Hindlimb muscle (tissue), 1 donor: ENCODE measurements around the gene HINFP. TPM values are rescaled to one million over a fixed set of nuclear protein-coding genes. Genes with fewer than 3 reads are reported as not detected.
A peak's percentile ranks its signal among the peaks of the same experiment; 100 is the strongest.
"Not testable (repeated sequence)": the region's sequence is repeated elsewhere in the genome, so short reads cannot be mapped to it uniquely, and the experiment has no call there.

Experiments used
- DNase-seq: peaks from one replicate; pipeline ENCODE4 v3.0.0-alpha.2; 2013
- polyA plus RNA-seq: library from polyadenylated mRNA; unstranded; fragments of 120-200 nt; gene quantifications from one replicate; pipeline ENCODE4 v1.2.1, GENCODE V29; 2013; ENCODE audit not compliant: insufficient read length

Gene HINFP
- polyA plus RNA-seq, 1 donor, result 21.8 TPM

DNA sequence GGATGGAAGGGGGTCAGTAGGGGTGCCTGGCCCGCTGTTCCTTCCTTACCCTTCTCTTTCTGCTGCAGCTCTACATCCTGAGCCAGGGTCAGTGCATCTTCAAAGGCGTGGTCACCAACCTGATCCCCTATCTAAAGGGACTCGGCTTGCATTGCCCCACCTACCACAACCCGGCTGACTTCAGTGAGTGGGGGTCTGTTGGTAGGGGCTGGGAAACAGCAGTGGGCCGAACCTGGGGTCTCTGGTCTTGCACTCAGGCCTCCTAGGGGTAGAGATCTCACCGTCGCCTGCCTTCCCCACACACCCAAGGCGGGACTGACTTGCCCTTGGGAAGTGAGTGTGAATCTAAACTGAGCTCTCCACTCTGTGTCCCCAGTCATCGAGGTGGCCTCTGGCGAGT, 35.1 kb downstream of the HINFP start:
- no peak for DNase-seq

DNA sequence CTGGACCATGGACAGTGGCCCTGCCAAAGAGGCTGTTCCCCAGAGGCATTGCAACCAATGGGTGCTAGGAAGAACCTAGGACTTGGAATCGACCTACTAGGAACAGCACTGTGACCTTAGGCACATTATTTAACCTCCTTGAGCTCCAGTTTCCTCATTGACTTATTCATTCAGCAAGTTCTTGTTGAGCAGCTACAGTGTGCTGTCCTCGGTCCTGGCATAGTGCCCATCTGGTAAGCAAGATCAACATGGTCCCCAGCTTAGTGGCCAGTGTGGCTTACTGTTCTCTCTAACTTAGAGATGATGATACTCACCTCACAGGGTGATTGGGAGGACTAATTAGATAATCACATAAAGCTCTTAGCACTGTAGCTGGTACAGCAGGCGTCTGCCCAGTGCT, 35.7 kb downstream of the HINFP start:
- DNase-seq, result no peak

DNA sequence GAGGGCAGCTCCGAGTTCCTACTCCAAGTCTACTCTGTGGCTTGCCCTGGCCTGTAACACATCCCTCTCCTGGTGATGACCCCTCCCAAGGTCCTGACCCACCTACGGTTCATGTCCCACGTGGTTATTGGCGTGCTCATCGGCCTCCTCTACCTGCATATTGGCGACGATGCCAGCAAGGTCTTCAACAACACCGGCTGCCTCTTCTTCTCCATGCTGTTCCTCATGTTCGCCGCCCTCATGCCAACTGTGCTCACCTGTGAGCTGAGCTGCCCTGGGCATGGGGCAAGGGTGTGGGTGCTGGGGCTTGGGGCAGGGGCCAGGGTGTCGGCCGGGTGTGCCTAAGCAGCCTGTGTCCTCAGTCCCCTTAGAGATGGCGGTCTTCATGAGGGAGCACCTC, 37.1 kb downstream of the HINFP start:
- DNase-seq, result no peak

DNA sequence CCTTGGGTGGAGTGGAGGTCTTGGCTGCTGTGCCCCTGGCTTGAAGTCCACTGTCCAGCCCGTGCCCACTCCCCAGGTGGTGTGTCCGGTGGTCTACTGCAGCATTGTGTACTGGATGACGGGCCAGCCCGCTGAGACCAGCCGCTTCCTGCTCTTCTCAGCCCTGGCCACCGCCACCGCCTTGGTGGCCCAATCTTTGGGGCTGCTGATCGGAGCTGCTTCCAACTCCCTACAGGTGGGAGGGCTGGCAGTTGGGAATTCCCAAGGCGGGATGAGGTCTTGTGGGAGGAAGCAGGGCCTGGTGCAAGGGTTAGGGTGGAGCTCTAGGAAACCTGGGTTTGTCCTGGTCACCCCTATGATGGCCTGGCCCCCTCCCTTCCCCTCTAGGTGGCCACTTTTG, 38.8 kb downstream of the HINFP start:
- no peak for DNase-seq

DNA sequence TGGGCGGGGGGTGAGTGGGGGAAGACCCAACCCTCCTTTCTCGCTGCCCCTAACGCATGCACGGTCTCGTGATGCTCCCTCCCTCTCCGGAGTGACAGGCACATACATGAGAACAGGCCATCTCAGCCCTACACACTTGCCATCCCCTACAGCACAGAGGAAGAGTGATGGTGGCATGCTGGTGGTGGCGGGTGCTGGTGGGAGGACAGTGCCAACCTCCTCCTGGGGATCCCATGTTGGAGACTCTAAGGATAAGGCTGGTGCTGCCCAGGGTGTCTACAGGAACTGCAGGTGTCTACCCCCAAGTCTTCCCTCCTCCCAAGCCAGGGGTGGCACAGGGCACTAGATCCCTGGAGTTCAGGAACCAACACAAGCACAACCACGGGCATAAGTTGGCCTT, 40.5 kb downstream of the HINFP start:
- DNase-seq, result no peak

DNA sequence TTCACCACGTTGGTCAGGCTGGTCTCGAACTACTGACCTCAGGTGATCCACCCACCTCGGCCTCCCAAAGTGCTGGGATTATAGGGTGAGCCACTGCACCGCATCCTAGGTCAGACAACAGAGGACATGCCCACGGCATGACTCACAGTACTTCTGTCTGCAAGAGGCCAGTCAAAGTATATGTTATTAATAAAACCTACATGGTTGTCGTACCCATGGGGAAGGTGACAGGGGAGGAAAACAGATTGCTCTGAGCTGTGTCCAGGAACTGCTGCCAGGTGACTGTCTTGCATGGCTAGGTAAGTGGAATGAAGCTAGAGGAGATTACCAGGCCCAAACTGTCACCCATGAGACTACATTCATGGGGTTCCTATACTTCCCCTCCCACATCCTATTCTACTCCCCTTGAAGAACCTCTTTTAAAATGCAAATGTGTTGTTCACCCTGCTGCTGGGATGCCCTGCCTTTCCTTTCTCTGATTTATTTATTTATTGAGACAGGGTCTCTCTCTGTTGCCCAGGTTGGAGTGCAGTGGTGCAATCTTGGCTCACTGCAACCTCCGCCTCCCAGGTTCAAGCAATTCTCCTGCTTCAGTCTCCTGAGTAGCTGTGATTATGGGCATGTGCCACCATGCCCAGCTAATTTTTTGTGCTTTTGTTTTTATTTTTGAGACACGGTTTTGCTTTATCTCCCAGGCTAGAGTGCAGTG, 45.1 kb downstream of the HINFP start:
- DNase-seq, result no peak

DNA sequence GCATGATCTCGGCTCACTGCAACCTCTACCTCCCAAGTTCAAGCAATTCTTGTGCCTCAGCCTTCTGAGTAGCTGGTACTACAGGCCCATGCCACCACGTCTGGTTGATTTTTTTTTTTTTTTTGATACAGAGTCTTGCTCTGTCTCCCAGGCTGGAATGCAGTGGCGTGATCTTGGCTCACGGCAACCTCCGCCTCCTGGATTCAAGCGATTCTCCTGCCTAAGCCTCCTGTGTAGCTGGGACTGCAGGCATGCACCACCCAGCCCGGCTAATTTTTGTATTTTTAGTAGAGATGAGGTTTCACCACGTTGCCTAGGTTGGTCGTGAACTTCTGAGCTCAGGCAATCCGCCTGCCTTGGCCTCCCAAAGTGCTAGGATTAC, 45.7 kb downstream of the HINFP start:
- not testable (repeated sequence) for DNase-seq

DNA sequence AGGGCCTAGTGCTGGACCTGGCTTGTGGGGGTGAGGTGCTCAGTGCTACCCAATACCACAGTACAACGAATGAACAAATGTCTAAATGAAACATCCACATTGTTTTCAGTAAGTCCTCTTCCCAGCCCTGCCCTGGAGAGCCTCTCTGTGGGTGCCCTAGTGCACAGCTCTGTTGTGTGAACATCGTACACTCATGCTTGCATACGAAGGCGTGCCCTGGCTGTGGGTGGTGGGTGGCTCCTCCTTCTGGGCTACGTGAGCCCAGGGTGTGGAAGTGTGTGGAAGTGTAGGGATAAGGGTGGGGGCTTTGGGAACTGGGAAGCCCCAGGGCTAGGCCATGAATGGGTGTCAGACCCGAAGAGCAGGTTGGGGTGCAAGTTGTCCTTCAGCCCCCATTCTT, 46.6 kb downstream of the HINFP start:
- no peak for DNase-seq

DNA sequence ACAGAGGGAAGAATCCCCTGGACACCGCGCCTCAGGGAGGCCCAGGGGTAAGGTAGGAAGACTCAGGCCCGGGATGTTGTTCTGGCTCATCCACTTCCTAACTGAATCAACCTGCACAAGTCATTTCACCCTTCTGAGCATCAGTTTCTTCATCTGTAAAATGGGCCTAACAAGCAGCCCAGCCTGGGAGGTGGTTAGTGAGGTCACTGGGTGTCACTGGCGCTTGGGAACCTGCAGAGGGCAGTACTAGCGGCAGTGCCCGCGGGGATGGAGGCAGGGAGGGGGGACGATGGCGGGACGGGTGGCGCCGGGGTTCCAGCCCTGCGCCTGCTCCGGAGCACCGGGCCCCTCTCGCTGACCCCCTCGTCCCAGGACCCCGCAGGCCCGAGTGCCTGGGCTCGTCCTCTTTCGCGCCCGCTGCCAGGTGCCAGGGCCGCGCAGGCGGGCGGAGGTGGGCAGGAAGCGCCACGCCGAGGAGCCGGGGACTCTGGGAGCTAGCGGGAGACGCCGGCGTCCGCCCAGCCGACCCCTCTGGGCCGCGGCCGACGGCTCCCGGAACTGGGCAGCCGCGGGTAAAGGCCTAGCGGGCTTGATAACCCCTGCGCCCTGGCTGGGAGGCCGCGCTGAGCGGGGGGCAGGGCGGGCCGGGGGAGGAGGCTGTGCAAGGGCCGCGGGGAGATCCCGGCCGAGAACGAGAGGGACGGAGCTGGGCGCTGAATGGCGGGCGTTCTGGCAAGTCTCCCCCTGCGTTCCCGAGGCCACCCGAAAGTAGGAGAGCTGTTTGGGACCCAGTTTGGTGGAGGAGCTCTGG, 47.3 kb downstream of the HINFP start, which contains the start of gene NLRX1:
TSS of gene NLRX1 (plus strand) at position 255 of the 811 bp plus-strand sequence. CDS start 2,679 bp downstream, outside the sequence.
- peak; percentile 82 for DNase-seq

DNA sequence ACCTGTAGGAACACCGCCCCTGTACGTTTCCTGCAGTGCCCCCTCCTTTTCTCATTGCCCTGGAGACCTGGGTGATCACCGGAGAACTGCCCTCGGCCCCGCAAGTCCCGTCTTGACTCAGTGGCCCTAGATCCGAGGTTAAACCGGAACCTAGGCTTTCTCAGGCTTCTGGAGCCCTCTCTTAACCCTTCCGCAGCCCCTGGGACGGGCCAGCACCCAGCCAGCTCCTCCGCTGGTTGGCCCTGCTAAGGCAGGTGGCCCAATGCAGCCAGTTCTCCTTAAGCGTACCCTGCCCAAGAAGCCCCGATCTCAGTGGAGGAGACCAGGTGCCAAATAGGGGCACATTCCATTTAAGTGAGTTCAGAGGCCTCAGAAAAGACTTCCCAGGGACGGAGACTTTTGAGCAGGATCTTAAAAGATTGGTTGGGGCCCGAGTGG, 47.9 kb downstream of the HINFP start:
- DNase-seq, result peak; percentile 40

DNA sequence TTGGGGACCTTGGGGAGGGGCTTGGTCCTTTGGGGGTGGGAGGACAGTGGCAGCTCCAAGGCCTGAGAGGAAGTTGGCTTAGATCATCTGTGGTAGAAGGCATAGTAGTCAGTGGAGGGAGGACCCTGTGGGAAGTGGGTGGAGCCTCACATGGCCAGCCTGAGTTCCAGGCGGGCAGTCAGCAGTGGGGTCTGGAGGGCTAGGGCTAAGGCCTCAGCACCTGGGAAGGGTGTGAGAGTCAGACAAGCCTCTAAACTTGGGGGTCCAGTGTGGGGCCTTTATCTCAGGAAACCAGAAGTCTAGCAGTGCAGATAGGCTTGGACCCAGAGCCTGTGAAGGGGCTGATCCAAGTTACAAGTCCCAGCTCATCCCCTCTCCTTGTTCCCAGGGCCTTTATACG, 51.1 kb downstream of the HINFP start:
- no peak for DNase-seq

DNA sequence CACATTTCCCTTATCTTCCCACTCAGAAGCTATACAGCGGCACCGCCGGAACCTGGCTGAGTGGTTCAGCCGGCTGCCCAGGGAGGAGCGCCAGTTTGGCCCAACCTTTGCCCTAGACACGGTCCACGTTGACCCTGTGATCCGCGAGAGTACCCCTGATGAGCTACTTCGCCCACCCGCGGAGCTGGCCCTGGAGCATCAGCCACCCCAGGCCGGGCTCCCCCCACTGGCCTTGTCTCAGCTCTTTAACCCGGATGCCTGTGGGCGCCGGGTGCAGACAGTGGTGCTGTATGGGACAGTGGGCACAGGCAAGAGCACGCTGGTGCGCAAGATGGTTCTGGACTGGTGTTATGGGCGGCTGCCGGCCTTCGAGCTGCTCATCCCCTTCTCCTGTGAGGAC, 52.1 kb downstream of the HINFP start:
- no peak for DNase-seq

DNA sequence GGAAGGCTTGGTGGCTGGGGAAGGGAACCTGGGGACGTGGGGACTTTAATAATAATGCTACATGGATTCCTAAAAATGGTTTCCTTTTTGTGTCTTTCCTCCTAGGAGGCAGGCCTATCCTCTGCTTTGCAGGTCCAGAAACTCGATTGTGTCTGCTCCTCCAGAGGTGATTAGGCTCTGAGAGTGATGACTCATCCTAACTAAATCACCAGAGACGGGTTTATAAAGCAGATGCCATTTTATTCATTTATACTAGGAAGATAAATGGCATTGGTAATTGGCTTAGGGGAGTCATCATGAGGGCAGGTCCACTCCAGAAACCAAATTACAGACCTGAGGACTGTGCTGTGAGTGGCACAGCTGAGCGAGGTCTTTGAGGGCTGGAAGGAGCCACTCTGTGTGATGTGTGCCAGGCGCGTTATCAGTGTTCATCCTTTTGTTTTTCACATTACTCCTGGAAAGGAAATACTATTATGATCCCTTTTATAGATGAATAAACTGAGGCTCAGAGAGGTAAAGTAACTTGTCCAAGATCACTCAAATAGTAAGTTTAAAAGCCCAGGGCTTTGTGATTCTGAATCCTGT, 54.2 kb downstream of the HINFP start:
- DNase-seq, result no peak

DNA sequence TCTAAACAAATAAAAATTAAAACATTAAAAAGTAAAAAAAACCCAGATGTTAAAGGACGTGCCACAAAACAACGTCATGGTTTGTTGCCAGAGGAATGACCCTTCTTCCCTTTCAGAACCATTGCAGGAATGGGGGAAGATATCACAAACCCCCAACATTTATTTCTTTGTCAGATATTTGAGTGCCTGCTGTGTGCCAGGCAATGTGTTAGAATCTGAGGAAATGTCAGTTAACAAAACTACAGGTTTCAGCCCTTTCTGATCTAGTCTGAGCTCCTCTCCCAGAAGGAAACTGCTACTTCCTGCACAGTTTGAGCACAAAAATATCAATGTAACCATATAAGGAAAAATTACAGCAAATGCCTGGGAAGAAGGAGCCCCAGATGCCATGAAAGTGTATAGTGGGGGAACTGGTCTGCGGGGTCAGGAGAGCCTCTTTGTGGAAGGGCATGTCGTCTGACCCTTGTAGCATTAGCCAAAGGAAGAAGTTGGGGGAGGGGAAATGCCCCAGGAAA, 56.8 kb downstream of the HINFP start:
- no peak for DNase-seq

DNA sequence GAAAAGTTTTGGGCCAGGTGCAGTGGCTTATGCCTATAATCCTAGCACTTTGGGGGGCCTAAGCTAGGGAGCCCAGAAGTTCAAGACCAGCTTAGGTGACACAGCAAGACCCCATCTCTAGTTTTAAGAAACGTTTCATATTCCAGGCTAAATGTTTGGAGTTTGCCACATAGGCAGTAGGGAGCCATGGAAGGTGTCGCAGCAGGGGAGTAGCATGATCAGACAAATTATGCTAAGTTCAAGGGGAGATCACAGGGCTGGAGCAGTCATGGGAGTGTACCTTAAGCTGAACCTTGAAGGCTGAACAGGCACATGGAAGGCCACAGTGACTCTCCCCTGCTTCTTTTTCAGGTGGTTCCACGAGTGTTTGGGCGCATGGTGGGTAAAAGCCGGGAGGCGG, 58.0 kb downstream of the HINFP start:
- DNase-seq, result no peak

DNA sequence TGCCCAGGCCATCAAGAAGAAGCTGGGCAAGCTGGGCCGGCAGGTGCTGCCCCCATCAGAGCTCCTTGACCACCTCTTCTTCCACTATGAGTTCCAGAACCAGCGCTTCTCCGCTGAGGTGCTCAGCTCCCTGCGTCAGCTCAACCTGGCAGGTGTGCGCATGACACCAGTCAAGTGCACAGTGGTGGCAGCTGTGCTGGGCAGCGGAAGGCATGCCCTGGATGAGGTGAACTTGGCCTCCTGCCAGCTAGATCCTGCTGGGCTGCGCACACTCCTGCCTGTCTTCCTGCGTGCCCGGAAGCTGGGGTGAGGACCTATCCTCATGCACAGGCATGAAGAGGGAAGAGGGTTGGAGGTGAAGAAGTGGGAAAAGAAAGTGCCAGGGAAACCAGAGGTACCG, 58.6 kb downstream of the HINFP start:
- no peak for DNase-seq

DNA sequence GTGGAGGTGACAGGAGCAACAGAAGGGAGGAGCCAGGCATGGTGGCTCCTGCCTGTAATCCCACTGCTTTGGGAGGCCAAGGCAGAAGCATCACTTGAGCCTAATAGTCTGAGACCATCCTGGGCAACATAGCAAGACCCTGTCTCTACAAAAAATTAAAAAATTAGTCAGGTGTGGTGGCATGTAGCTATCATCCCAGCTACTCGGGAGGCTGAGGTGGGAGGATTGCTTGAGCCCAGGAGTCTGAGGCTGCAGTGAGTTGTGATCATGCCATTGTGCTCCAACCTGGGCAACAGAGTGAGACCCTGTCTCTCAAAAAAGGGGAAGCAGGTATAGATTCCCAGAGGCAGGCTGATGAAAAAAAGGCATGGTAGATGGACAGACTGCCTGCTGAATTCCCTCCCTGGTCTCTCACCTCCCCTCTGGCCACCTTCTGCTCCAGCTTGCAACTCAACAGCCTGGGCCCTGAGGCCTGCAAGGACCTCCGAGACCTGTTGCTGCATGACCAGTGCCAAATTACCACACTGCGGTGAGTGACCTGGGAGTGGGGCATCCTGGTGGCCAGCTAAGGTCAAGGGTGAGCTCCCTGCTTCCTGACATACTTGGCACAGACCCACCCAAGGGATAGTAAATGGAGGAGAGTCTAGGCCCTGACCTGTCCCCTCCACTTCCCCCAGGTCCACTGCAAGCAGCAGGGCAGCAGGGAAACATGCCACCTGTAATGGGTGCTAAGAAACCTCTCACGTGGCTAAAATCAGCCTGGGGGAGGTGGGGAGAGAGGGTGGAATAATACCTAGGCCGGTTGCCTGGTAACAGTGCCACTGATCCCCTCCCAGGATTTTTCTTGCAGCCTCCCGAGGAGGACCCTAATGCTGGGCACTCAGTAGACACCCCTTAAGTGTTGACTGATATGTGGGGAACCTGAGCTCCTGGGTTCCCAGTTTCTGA, 59.6 kb downstream of the HINFP start:
- DNase-seq, result no peak

DNA sequence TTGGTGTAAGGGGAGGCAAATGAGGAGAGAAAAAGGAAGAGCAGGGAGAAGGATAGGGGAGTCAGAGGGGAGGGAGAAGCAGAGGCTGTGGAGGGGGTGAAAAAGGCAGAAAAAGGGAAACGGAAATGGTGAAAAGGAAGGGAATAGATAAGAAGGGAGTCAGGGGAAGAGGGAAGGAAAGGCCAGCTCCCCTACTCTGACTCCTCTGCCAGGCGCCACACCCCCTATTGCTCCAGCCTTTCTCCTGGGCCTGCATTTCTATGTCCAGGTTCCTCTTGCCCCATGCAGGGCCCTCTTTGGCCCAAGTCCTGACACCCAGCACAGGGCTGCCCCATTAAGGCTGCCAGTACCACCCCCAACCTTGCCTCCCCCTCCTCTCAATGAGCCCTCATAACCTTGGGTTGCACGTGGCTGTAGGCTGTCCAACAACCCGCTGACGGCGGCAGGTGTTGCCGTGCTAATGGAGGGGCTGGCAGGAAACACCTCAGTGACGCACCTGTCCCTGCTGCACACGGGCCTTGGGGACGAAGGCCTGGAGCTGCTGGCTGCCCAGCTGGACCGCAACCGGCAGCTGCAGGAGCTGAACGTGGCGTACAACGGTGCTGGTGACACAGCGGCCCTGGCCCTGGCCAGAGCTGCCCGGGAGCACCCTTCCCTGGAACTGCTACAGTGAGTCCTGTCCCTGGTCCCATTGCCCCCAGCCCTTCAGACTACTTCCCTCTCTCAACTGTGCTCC, 60.5 kb downstream of the HINFP start:
- DNase-seq, result no peak

DNA sequence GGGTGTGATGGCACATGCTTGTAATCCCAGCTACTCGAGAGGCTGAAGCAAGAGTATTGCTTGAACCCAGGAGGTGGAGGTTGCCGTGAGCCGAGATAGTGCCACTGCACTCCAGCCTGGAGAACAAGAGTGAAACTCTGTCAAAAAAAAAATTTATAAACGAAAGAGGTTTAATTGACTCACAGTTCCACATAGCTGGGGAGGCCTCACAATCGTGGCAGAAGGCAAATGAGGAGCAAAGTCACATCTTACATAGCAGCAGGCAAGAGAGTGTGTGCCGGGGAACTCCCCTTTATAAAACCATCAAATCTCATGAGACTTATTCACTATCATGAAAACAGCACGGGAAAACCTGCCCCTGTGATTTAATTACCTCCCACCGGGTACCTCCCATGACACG, 63.0 kb downstream of the HINFP start:
- DNase-seq, result not testable (repeated sequence)
